HG03025 (cell line): ENCODE measurements around the gene RSPH10B2.
A peak's percentile ranks its signal among the peaks of the same experiment; 100 is the strongest.
"Not testable (repeated sequence)": the region's sequence is repeated elsewhere in the genome, so short reads cannot be mapped to it uniquely, and the experiment has no call there.

Experiments used
- ATAC-seq: cut with Tn5 transposase; IDR thresholded peaks from one replicate; pipeline ENCODE4 v1.9.1; 2021; ENCODE audit warnings: mild to moderate bottlenecking, moderate library complexity; ENCODE audit not compliant: unreplicated experiment, low FRiP score

RSPH10B2 gene

DNA sequence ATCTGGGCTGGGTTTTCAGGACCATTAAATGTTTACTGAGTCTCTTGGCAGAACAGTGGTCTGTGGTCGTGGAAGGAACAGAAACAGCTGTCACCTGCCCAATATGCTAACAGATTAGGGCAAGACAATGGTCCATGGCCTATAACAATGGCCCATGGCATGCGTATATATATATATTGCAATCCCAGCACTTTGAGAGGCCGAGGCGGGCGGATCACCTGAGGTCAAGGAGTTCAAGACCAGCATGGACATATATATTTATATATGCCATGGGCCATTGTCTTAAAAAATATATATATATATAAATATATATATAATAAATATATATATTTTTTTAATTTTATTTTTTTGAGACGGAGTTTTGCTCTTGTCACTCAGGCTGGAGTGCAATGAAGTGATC, 27.7 kb downstream of the RSPH10B2 start:
- ATAC-seq: not testable (repeated sequence)

DNA sequence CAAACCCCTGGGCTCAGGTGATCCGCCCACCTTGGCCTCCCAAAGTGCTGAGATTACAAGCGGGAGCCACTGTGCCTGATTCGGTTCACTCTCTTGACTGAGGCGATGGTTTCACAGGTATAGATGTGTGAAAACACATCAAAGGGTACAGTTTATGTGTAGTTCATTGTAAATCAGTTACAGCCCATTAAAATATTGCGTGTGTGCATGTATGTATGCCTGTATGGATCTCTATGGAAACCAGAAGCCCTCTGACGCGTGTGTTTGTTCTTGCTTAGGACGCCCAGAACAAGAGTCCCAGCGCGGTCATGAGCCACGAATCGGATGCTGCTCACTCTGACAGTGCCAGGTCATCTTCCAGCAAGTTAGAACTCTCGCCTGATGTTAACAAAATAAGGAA, 35.5 kb downstream of the RSPH10B2 start:
- ATAC-seq: not testable (repeated sequence)

DNA sequence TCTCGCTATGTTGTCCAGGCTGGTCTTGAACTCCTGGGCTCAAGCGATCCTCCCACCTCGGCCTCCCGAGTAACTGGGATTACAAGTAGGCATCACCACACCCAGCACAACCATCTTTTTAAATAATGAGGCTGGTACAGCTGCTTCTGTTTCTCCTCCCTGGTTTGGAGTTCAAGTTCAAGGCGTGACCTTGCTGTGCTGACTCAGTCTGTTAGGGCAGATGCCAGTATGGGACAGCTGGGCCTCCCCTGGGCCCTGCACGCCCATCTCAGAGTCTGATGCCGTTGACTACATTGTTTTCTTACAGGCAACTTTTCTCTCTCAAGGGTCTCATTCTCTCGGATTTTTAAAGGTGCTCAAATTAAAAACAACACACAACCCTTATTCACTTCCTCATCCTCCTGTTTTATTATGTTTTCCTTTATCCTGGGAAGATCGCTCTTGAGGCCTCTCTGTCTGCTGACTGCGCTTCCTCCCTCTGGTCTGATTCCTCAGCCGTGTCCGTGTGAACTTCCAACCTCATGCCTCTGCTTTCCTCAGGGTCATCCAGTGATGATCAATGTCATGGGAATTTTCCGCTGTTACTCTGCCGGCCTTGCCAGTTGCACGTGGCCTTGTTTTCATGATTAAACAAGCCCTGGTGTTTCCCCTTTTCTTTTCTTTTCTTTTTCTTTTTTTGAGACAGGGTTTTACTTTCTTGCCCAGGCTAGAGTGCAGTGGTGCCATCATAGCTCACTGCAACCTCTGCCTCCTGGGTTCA, 38.4 kb downstream of the RSPH10B2 start:
- not testable (repeated sequence) for ATAC-seq

DNA sequence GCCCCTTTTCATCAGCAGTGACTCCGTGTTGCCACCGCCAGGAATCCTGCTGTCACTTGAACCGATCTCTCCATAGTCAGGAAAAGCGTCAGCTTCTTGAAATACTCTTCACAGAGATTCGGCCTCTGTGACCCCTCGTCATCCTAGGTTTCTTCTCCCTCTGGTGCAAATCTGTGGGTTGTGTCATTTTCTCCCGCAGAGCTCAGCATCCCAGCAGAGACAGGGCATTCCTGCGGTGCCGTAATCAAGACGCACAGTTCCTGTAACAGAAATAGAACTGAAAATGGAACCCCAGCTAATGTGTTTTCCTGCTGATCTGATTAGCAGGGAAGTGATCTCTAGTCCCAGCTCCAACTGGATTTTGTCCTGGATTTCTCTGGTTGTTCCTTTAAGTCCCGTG, 40.4 kb downstream of the RSPH10B2 start:
- not testable (repeated sequence) for ATAC-seq

DNA sequence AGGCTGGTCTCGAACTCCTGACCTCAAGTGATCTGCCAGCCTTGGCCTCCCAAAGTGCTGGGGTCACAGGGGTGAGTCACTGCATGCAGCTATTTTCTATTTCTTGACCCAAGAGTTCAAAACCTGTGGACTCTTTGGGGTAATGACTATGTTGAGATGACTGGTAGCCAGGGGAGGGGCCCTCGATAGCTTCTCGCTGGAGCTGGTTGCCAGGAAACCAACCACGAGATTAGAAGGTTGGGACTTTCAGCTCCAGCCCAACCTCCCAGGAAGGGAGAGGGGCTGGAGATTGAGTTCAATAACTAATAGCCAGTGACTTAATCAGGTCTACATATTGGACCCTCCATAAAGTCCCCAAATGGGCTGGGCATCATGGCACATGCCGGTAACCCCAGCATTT, 43.3 kb downstream of the RSPH10B2 start:
- not testable (repeated sequence) for ATAC-seq

DNA sequence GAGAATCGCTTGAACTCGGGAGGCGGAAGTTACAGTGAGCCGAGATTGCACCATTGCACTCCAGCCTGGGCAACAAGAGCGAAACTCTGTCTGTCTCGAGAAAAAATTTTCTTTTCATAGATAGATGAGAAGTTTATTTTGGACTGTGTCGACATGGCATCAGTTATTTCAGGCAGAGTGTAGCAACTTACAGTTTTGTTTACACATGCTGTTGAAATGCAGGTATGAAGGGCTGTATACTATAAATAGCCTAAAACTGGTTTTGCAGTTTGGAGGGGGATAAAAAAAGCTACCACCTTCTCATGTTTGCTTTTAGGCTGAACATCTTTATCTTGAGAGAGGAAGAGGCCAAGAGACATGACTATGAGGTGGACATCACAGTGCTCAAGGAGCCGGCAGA, 44.1 kb downstream of the RSPH10B2 start:
- ATAC-seq: not testable (repeated sequence)

DNA sequence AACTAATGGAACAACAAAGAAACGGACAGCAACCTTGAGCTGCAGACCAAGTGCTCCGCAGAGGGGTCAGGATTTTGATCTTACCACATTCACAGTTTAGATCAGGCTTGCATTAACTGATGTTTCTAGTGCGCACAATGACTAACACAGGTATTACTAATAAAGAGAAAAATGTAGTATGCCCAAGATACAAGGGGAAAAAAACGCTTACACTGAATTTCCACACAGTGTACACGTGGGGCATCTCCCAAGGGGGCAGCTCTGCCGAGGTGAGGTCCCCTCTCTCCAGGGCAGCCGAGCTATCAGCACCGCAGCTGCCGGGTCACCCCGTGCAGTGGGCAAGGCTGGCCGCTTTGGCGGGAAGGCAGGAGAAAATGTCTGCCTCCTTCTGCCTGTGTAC, 46.0 kb downstream of the RSPH10B2 start:
- not testable (repeated sequence) for ATAC-seq

DNA sequence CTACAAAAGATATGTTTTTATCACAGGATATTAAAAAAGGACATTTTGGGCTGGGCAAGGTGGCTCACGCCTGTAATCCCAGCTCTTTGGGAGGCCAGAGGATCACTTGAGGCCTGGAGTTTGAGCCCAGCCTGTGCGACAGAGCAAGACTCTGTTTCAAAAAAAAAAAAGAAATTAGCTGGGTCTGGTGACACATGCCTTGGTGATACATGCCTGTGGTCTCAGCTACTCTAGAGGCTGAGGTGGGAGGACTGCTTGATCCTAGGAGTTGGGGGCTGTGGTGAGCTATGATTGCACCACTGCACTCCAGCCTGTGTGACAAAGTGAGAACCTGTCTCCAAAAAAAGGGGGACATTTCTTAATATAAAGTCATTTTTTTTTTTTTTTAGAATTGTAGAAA, 46.4 kb downstream of the RSPH10B2 start:
- ATAC-seq: not testable (repeated sequence)

DNA sequence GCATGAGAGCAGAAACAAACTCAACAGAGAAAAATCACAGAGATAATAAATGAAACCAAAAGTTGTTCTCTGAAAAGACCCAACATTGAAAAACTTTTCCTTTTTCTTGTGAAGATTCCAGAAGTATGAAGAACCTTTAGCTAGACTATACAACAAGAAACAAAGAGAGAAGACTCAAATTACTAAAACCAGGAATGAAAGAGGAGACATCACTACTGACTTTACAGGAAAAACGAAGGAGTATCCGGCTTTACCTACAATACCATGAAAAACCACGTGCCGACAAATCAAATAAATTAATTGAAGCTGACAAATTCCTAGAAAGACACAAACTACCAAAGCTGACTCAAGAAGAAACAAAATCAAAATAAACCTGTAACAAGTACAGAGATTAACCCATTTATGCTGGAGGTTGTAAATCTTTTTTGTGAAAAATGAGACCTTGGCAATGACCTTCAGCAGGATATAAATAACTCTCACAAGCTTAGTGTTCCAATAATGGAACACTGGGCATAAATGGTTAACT, 53.6 kb downstream of the RSPH10B2 start:
- ATAC-seq: not testable (repeated sequence)

DNA sequence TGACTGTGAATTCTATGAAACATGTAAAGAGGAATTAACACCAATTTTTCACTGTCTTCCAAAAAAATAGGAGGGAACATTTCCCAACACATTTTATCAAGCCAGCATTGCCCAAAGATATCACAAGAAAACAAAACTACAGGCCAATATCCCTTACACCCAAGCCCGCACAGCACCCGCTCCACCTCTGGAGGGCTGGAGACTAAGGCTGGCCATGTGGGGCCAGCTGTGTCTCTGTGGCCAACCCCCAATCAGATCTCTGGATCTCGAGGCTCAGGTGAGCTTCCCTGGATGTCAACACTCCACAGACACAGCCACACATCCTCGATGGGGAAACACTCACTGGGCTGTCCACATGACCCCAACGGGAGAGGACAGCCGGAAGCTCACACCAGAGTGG, 54.1 kb downstream of the RSPH10B2 start:
- not testable (repeated sequence) for ATAC-seq

DNA sequence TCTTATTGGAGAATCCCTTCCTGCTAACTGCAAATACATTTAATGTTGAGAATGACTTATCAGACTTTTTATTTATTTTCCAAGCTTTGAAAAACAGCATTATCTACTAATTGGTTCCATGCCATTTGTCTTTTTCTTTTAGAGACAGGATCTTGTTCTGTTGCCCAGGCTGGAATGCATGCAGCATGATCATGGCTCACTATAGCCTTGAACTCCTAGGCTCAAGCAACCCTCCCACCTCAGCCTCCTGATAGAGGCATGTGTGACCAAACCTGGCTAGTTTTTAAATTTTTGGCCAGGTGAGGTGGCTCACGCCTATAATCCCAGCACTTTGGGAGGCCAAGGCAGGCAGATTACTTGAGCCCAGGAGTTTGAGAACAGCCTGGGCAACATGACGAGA, 59.1 kb downstream of the RSPH10B2 start:
- not testable (repeated sequence) for ATAC-seq

DNA sequence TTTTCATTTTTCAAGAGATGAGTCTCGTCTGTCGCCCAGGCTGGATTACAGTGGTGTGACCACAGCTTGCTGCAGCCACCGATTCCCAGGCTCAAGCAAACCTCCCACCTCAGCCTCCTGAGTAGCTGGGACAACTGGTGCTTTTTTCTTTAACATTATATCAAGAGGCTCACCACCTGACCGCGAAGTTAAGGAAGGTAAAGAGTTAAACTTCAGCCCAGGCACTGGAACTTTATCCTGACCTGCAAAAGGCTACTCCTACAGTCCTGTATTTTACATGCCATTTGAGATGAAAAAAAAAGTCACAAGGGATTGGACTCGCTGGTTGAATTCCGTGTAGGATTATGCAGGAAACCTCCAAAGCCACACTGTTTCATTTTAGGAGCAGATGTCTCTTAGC, 61.6 kb downstream of the RSPH10B2 start:
- not testable (repeated sequence) for ATAC-seq

DNA sequence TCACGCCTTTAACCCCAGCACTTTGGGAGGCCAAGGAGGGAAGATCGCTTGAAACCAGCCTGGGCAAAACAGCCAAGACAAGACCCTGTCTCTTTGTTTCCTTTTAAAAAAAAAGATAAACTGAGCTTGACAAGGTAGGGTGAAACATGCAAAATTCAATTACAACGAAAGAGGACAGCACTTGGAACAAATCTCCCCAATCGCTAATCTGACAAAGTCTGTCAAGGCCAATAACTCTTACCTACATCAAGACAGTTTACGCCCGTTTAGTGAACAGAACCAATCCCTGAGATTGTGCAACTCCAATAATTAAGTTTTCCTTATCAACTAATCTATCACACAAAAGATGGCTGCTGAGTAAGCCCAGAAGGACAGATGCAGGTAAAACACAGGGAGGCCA, 67.7 kb downstream of the RSPH10B2 start:
- ATAC-seq: not testable (repeated sequence)

DNA sequence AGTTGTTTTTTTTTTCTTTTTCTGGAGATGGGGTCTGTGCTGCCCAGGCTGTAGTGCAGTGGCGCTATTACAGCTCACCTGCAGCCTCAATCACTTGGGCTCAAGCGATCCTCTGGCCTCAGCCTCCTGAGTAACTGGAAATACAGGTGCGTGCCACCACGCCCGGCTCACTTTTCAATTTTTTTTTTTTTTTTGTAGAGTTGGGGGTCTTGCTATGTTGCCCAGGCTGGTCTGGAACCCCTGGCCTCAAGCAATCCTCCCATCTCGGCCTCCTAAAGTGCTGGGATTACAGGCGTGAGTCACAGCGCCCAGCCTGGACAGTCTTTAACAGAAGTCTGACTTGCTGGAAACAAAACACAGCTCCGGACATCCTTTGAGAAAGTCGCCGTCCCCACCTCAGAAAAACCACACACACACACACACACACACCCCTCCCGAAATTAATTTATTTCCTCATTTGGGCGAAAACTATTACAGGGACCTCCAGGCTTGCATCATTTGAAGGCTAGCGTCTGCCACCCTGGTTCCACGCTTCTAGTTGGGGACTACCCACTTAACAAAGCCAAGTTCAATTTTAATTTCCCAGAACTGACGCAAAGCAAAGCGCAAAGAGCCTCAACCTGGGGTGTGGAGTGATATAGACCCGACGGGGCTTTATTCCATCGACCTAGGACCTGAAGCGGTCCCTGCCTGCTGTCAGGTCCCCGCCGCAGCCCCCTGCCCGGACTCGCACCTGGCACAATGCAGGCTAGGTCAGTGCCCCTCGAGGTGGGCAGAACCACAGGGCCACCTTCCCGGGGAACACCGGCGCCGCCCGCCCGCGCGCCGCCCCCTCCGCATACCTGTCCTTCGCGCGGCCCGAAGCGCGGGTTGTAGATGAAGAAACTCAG, 71.6 kb downstream of the RSPH10B2 start:
- peak; percentile 45 for ATAC-seq

DNA sequence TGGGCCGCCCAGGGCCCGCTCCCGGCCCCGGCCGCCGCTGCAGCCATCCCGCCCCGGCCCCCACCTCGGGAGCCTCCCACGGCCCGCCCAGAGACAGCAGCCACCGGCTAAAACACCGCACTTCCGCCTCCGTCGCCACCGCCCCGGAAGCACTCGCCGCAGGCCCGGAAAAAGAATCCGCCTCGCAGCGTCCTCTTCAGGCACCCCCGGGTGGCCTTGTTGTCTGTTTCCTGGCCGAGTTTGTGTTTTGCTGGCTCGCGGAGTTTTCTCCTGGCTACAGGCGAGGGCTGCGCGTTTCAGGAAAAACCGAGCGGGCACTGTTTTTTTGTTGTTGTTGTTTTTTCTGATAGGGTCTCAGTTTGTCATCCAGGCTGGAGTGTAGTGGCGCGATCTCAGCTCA, 72.2 kb downstream of the RSPH10B2 start, which contains the start of gene CCZ1B:
CCZ1B (minus strand) TSS at position 125 of the 400 bp plus-strand sequence; CDS start at position 47, 78 bp downstream.
- ATAC-seq: peak; percentile 99

DNA sequence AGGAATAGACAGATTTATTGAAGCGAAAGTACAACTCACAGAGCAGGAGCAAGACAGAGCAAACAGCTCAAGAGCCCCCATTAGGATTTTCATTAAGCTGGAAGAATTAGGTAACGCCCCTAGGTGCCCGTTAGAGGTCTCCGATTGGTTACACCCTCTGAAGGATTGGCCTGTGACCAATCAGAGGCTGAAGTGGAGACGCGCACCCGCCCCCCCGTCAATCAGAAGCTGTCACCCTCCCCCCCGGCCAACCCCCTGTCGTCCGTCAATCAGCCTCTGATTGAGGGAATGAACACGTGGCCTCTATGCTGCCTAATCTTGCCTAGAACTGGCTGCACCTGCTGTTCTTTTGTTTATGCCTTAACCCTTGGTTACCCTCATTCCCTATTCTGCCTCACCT, 73.3 kb downstream of the RSPH10B2 start:
- ATAC-seq: not testable (repeated sequence)

DNA sequence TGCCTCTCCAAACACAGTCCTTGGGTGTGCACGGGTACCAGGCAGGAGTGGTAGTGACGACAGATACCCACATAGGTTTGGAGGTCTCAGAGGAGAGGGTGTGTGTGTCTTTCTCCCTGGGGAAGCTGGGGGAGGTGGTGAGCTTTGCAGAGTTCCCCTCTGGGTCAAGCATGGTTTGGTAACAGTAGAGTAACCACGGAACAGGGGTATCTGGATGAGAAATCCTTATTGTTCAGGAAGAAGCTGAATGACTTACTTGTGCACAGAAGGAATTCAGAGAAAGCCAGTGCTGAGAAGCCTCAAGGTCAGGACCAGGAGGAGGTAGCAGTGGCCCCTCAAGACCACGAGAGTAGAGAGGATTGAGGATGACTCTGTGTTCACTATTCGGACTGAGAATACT, 75.7 kb downstream of the RSPH10B2 start:
- not testable (repeated sequence) for ATAC-seq

DNA sequence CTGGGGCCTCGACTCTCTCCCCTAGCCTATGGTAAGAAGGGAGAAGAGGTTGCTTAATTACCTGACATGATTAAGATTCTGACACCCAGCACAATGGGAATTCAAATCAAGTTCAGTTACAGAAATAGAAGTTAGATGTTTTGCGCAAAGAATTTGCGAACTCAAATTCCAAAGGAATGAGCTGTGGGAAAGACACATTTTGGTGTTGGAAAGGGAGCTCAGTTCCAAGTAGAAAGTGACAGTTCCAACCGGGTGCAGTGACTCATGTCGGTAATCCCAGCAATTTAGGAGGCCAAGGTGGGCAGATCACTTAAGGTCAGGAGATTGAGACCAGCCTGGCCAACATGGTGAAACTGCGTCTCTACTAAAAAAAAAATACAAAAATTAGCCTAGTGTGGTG, 76.1 kb downstream of the RSPH10B2 start:
- ATAC-seq: not testable (repeated sequence)

DNA sequence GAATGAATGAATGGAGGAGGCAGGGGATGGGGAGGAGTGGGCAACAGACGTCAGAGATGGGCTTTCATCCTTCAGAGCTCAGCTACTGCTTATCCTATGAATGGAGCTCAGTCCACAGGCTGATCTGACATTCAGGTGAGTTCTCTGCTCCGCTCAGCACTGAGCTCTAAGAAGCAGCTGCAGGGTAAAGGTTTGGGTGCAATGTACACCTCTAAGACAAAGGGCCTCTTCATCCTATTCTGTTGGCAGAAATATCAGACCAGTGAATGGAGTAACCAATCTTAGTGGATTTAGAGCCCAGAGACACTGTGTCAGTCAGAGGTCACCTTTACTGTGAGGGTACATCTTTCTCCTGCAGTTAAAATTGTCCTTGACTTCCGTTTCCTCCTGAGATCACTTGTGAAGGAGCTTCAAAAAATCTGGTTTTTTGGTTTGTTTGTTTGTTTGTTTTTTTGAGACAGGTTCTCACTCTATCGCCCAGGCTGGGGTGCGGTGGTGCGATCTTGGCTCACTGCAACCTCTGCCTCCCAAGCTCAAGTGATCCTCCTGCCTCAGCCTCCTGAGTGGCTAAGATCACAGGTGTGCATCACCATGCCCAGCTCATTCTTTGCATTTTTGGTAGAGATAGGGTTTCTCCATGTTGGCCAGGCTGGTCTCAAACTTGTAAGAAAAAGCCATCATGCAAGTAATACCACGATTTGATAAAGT, 77.3 kb downstream of the RSPH10B2 start:
- ATAC-seq: no peak

DNA sequence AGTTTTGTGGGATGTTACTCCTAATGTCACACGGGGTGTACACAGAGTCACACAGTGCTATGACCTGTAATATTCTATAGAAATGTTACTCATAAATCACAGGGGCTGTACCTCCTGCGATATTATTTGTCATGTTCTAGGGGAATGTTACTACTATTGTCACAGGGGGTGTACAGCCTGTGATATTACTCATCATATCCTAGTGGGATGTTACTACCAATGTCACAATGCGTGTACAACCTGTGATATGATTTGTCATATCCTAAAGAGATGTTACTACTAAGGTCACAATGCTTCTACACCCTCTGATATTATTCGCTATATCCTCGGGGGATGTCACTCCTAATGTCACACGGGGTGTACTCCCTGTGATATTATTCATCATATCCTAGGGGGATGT, 79.7 kb downstream of the RSPH10B2 start:
- no peak for ATAC-seq
